ENCODE measurements around the gene LCNL1. TPM values are rescaled to one million over a fixed set of nuclear protein-coding genes. Genes with fewer than 3 reads are reported as not detected.

LCNL1 gene
- total RNA-seq, 1 donor from 2014 or later = not detected

GRCh38 chr9:136990242-136990911 is 7.6 kb downstream of the LCNL1 start:
- TF ChIP-seq CTCF (IDR thresholded peaks at IDR 0.05; ENCODE audit: unreplicated experiment) = no peak
- H3K27me3 Mint-ChIP-seq = peaks cover 2% of the 10 kb centered on the region
- DNase-seq (ENCODE audit: low spot score, unreplicated experiment) = no peak
- no peaks in the 10 kb centered on the region for H3K36me3 Mint-ChIP-seq (ENCODE audit: insufficient read depth)
- H3K27ac Mint-ChIP-seq = peak overlapping the region; percentile 10
- H3K9me3 Mint-ChIP-seq (ENCODE audit: low read depth) = no peaks in the 10 kb centered on the region
- H3K4me1 Mint-ChIP-seq (ENCODE audit: low read depth) = peaks cover 9% of the 10 kb centered on the region
- H3K4me3 Mint-ChIP-seq (ENCODE audit: low read depth) = peak overlapping the region; percentile 6

- no peak for TF ChIP-seq CTCF (IDR thresholded peaks at IDR 0.05; ENCODE audit: unreplicated experiment)
- H3K36me3 Mint-ChIP-seq (ENCODE audit: insufficient read depth) = no peaks in the 10 kb centered on the region
- H3K9me3 Mint-ChIP-seq (ENCODE audit: low read depth) = no peaks in the 10 kb centered on the region
- peak; percentile 89 for DNase-seq (ENCODE audit: low spot score, unreplicated experiment)
- H3K4me1 Mint-ChIP-seq (ENCODE audit: low read depth) = peaks cover 11% of the 10 kb centered on the region
- peak within 1 kb of the TSS; percentile 76 for H3K4me3 Mint-ChIP-seq (ENCODE audit: low read depth)
- peak within 1 kb of the TSS; percentile 69 for H3K27ac Mint-ChIP-seq
- peaks cover 2% of the 10 kb centered on the region for H3K27me3 Mint-ChIP-seq
Observed at GRCh38 chr9:136991993-136992818, 9.4 kb downstream of the LCNL1 start, which contains the start of gene PAXX. TSS of gene PAXX (plus strand) at chr9:136992422. CDS start at chr9:136992444, 22 bp downstream.

- Mint-ChIP-seq H3K27me3 (peaks cover under 1% of the 10 kb centered on the region), H3K9me3 (ENCODE audit: low read depth) (no peaks in the 10 kb centered on the region), H3K27ac (no peak overlapping the region), H3K4me3 (ENCODE audit: low read depth) (peak overlapping the region; percentile 76), H3K4me1 (ENCODE audit: low read depth) (peaks cover 11% of the 10 kb centered on the region), H3K36me3 (ENCODE audit: insufficient read depth) (no peaks in the 10 kb centered on the region)
- TF ChIP-seq CTCF (IDR thresholded peaks at IDR 0.05; ENCODE audit: unreplicated experiment) = no peak
- no peak for DNase-seq (ENCODE audit: low spot score, unreplicated experiment)
Observed at GRCh38 chr9:136992819-136993369, 10.1 kb downstream of the LCNL1 start.

GRCh38 chr9:136994180-136994887 is 11.5 kb downstream of the LCNL1 start:
- Mint-ChIP-seq H3K4me1 (ENCODE audit: low read depth) (peaks cover 7% of the 10 kb centered on the region), H3K4me3 (ENCODE audit: low read depth) (no peak overlapping the region), H3K27me3 (no peaks in the 10 kb centered on the region), H3K36me3 (ENCODE audit: insufficient read depth) (no peaks in the 10 kb centered on the region), H3K27ac (no peak overlapping the region), H3K9me3 (ENCODE audit: low read depth) (no peaks in the 10 kb centered on the region)
- no peak for TF ChIP-seq CTCF (IDR thresholded peaks at IDR 0.05; ENCODE audit: unreplicated experiment)
- no peak for DNase-seq (ENCODE audit: low spot score, unreplicated experiment)

- no peaks in the 10 kb centered on the region for H3K27me3 Mint-ChIP-seq
- peaks cover 1% of the 10 kb centered on the region for H3K4me1 Mint-ChIP-seq (ENCODE audit: low read depth)
- no peak overlapping the region for H3K27ac Mint-ChIP-seq
- H3K9me3 Mint-ChIP-seq (ENCODE audit: low read depth) = no peaks in the 10 kb centered on the region
- no peak for DNase-seq (ENCODE audit: low spot score, unreplicated experiment)
- no peak overlapping the region for H3K4me3 Mint-ChIP-seq (ENCODE audit: low read depth)
- H3K36me3 Mint-ChIP-seq (ENCODE audit: insufficient read depth) = no peaks in the 10 kb centered on the region
- no peak for TF ChIP-seq CTCF (IDR thresholded peaks at IDR 0.05; ENCODE audit: unreplicated experiment)
Observed at GRCh38 chr9:136994888-136995230, 12.1 kb downstream of the LCNL1 start.

Data from progenitor cell of endocrine pancreas (in vitro differentiated cells).